Stimulated activated CD8-positive, alpha-beta memory T cell treated with anti-CD3 and anti-CD28 coated beads, Interleukin-15, amount 100 ng/mL, for 4 hours (primary cell): ENCODE measurements around the gene EMCN.
"Not testable (repeated sequence)": the region's sequence is repeated elsewhere in the genome, so short reads cannot be mapped to it uniquely, and the experiment has no call there.

Experiments
- DNase-seq, 2 donors: peaks; one replicate each; pipeline ENCODE4 v3.0.0-alpha.2; 2020; ENCODE audit warnings: low read depth in 2 of 2

EMCN gene

GRCh38 chr4:100517864-100518341 lies at the start of gene EMCN:
TSS of gene EMCN (minus strand) at chr4:100518022. CDS start at chr4:100517914, 108 bp downstream.
- DNase-seq: no peak

- DNase-seq: no peak
Measured at GRCh38 chr4:100566396-100566795, 48.6 kb upstream of the EMCN start.

GRCh38 chr4:100557306-100557705 lies 39.5 kb upstream of the EMCN start:
- no peak for DNase-seq

GRCh38 chr4:100555611-100556337 lies 38.0 kb upstream of the EMCN start:
- no peak for DNase-seq

GRCh38 chr4:100548200-100548560 lies 30.4 kb upstream of the EMCN start:
- DNase-seq: no peak

- DNase-seq: no peak
Measured at GRCh38 chr4:100547541-100548199, 29.8 kb upstream of the EMCN start.

- no peak for DNase-seq
Measured at GRCh38 chr4:100545427-100545826, 27.6 kb upstream of the EMCN start.

GRCh38 chr4:100540131-100540530 lies 22.3 kb upstream of the EMCN start:
- no peak for DNase-seq

- no peak for DNase-seq
Measured at GRCh38 chr4:100539706-100540105, 21.9 kb upstream of the EMCN start.

GRCh38 chr4:100533741-100534140 lies 15.9 kb upstream of the EMCN start:
- no peak for DNase-seq

- not testable (repeated sequence) for DNase-seq
Measured at GRCh38 chr4:100530161-100530560, 12.3 kb upstream of the EMCN start.

- DNase-seq: no peak
Measured at GRCh38 chr4:100525686-100526085, 7.9 kb upstream of the EMCN start.

- DNase-seq: no peak
Measured at GRCh38 chr4:100519205-100519604, 1.4 kb upstream of the EMCN start.

GRCh38 chr4:100516225-100516624 lies 1.6 kb downstream of the EMCN start:
- no peak for DNase-seq

- DNase-seq: no peak
Measured at GRCh38 chr4:100511896-100512295, 5.9 kb downstream of the EMCN start.

- DNase-seq: no peak
Measured at GRCh38 chr4:100510551-100510950, 7.3 kb downstream of the EMCN start.

GRCh38 chr4:100509386-100509785 lies 8.4 kb downstream of the EMCN start:
- no peak for DNase-seq

GRCh38 chr4:100508691-100509090 lies 9.1 kb downstream of the EMCN start:
- no peak for DNase-seq

- DNase-seq: no peak
Measured at GRCh38 chr4:100504086-100504874, 13.5 kb downstream of the EMCN start.

- no peak for DNase-seq
Measured at GRCh38 chr4:100497791-100498190, 20.0 kb downstream of the EMCN start.

- no peak for DNase-seq
Measured at GRCh38 chr4:100495074-100495473, 22.7 kb downstream of the EMCN start.

GRCh38 chr4:100494166-100494565 lies 23.7 kb downstream of the EMCN start:
- DNase-seq: no peak

GRCh38 chr4:100493756-100494155 lies 24.1 kb downstream of the EMCN start:
- no peak for DNase-seq
